Measurements from ENCODE around the gene BABAM2.

DNA sequence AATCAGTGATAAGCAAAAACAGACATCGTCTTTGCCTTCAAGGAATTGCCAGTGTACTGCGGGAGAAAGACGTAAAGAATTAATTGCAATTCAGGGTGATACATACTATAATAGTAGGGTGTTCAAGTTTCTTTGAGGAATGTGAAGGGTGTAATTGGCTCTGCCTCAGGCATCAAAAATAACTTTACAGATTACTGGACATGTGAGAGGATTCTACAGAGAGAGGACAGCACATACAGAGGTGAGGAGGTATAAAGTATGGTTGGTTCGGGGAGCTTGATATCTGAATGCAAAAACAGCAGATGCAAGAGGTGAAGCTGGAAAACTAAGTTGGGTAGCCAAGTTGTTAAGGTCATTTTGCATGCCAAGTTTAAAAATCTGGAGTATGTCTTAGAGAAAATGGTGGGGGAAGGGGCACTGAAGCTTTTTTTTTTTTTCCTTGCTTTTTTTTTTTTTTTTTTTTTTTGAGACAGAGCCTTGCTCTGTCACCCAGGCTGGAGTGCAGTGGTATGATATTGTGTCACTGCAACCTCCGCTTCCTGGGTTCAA lies 274.6 kb downstream of the BABAM2 start:
- no peak for TF ChIP-seq POLR2A (IDR thresholded peaks at IDR 0.05; ENCODE audit: low read depth, low read length)
- TF ChIP-seq, protein P1, sequence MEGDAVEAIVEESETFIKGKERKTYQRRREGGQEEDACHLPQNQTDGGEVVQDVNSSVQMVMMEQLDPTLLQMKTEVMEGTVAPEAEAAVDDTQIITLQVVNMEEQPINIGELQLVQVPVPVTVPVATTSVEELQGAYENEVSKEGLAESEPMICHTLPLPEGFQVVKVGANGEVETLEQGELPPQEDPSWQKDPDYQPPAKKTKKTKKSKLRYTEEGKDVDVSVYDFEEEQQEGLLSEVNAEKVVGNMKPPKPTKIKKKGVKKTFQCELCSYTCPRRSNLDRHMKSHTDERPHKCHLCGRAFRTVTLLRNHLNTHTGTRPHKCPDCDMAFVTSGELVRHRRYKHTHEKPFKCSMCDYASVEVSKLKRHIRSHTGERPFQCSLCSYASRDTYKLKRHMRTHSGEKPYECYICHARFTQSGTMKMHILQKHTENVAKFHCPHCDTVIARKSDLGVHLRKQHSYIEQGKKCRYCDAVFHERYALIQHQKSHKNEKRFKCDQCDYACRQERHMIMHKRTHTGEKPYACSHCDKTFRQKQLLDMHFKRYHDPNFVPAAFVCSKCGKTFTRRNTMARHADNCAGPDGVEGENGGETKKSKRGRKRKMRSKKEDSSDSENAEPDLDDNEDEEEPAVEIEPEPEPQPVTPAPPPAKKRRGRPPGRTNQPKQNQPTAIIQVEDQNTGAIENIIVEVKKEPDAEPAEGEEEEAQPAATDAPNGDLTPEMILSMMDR (conservative IDR thresholded peaks at IDR 0.05; ENCODE audit: low read depth, low read length), result no peak
- no peak for TF ChIP-seq MXI1 (IDR thresholded peaks at IDR 0.05; ENCODE audit: borderline replicate concordance, low read depth, low read length)
- TF ChIP-seq SMC3 (IDR thresholded peaks at IDR 0.05; ENCODE audit: low read depth, low read length), result no peak
